ENCODE data around the gene FCGR2B.
A peak's percentile ranks its signal among the peaks of the same experiment; 100 is the strongest.
"Not testable (repeated sequence)": the region's sequence is repeated elsewhere in the genome, so short reads cannot be mapped to it uniquely, and the experiment has no call there.

The FCGR2B gene

GRCh38 chr1:161676441-161676840 lies 13.5 kb downstream of the FCGR2B start:
- TF ChIP-seq CTCF (IDR thresholded peaks at IDR 0.05; ENCODE audit: low read length, missing control alignments) = no peak
- DNase-seq (ENCODE audit: low read depth) = no peak

GRCh38 chr1:161676958-161677689 lies 14.2 kb downstream of the FCGR2B start:
- TF ChIP-seq CTCF (IDR thresholded peaks at IDR 0.05; ENCODE audit: low read length, missing control alignments) = no peak
- DNase-seq (ENCODE audit: low read depth) = no peak
- H3K4me3 ChIP-seq (replicated peaks; ENCODE audit: low read depth, low read length) = no peak overlapping the region

More at GRCh38 chr1:161676441-161676840, 13.5 kb downstream of the FCGR2B start:
- H3K4me3 ChIP-seq (replicated peaks; ENCODE audit: low read depth, low read length) = no peak overlapping the region

- DNase-seq (ENCODE audit: low read depth) = no peak
- no peak for TF ChIP-seq CTCF (IDR thresholded peaks at IDR 0.05; ENCODE audit: low read length, missing control alignments)
- no peak overlapping the region for H3K4me3 ChIP-seq (replicated peaks; ENCODE audit: low read depth, low read length)
These were observed 15.6 kb downstream of the FCGR2B start for GRCh38 chr1:161678500-161678899.

- H3K4me3 ChIP-seq (replicated peaks; ENCODE audit: low read depth, low read length) = no peak overlapping the region
- no peak for TF ChIP-seq CTCF (IDR thresholded peaks at IDR 0.05; ENCODE audit: low read length, missing control alignments)
- peak; percentile 3 for DNase-seq (ENCODE audit: low read depth)
These were observed 18.9 kb downstream of the FCGR2B start for GRCh38 chr1:161681879-161682278.

- DNase-seq (ENCODE audit: low read depth) = no peak
- no peak overlapping the region for H3K4me3 ChIP-seq (replicated peaks; ENCODE audit: low read depth, low read length)
- no peak for TF ChIP-seq CTCF (IDR thresholded peaks at IDR 0.05; ENCODE audit: low read length, missing control alignments)
These were observed 26.0 kb downstream of the FCGR2B start for GRCh38 chr1:161688946-161689345.

GRCh38 chr1:161691846-161692245 lies 28.9 kb downstream of the FCGR2B start:
- H3K4me3 ChIP-seq (replicated peaks; ENCODE audit: low read depth, low read length) = no peak overlapping the region
- TF ChIP-seq CTCF (IDR thresholded peaks at IDR 0.05; ENCODE audit: low read length, missing control alignments) = no peak
- DNase-seq (ENCODE audit: low read depth) = no peak

- not testable (repeated sequence) for DNase-seq (ENCODE audit: low read depth); H3K4me3 ChIP-seq (replicated peaks; ENCODE audit: low read depth, low read length)
These were observed 30.2 kb downstream of the FCGR2B start for GRCh38 chr1:161693020-161693712.

GRCh38 chr1:161698302-161698701 lies 35.4 kb downstream of the FCGR2B start:
- not testable (repeated sequence) for H3K4me3 ChIP-seq (replicated peaks; ENCODE audit: low read depth, low read length); DNase-seq (ENCODE audit: low read depth)

All from fibroblast of pulmonary artery (primary cell).